SK-N-SH treated with all-trans-retinoic acid at 6 μM for 48 hours (cell line): Measurements from ENCODE around the gene CNTNAP2.

Source experiments
- ATAC-seq: fragments of 200-7000 bp; cut with Tn5 transposase; 3 replicates; pipeline ENCODE4 v1.9.1; 2020; ENCODE audit warnings: mild to moderate bottlenecking, moderate library complexity
- ARNTL ChIP-seq: fragments of 450-650 bp; formaldehyde crosslinking; IDR thresholded peaks from 2 replicates; pipeline ENCODE4 v1.5.0; 2020; ENCODE audit warnings: low read depth, mild to moderate bottlenecking, moderate library complexity, borderline replicate concordance
- BACH2 ChIP-seq: fragments of 250-450 bp; sonication (Bioruptor Pico); IDR thresholded peaks from 2 replicates; pipeline ENCODE4 v1.9.0; 2021; ENCODE audit warnings: mild to moderate bottlenecking, borderline replicate concordance
- CSDC2 ChIP-seq: fragments of 250-450 bp; sonication (Bioruptor Pico); IDR thresholded peaks from 2 replicates; pipeline ENCODE4 v1.5.0; 2020; ENCODE audit warnings: mild to moderate bottlenecking, moderate library complexity
- CSRNP3 ChIP-seq: fragments of 250-450 bp; sonication (Bioruptor Pico); IDR thresholded peaks from 2 replicates; pipeline ENCODE4 v1.5.1; 2021; ENCODE audit warnings: mild to moderate bottlenecking, moderate library complexity
- ESRRG ChIP-seq: fragments of 250-450 bp; sonication (Bioruptor Pico); IDR thresholded peaks from 2 replicates; pipeline ENCODE4 v1.6.1; 2021; ENCODE audit warnings: mild to moderate bottlenecking
- GLIS3 ChIP-seq: fragments of 250-450 bp; sonication (Bioruptor Pico); IDR thresholded peaks from 2 replicates; pipeline ENCODE4 v1.5.0; 2020; ENCODE audit warnings: mild to moderate bottlenecking, moderate library complexity
- ISL1 ChIP-seq: fragments of 250-450 bp; sonication (Bioruptor Pico); IDR thresholded peaks from 2 replicates; pipeline ENCODE4 v2.1.2; 2022; ENCODE audit warnings: mild to moderate bottlenecking, moderate library complexity
- OSR1 ChIP-seq: fragments of 250-450 bp; sonication (Bioruptor Pico); IDR thresholded peaks from 2 replicates; pipeline ENCODE4 v1.8.0; 2022; ENCODE audit warnings: moderate library complexity, mild to moderate bottlenecking, inconsistent platforms
- POU6F1 ChIP-seq: fragments of 250-450 bp; sonication (Bioruptor Pico); IDR thresholded peaks from 2 replicates; pipeline ENCODE4 v1.8.0; 2021; ENCODE audit warnings: low read depth, mild to moderate bottlenecking, moderate library complexity, borderline replicate concordance
- PPARA ChIP-seq: fragments of 250-450 bp; sonication (Bioruptor Pico); IDR thresholded peaks from 2 replicates; pipeline ENCODE4 v1.5.0; 2020; ENCODE audit warnings: mild to moderate bottlenecking, borderline replicate concordance
- RARB ChIP-seq: fragments of 250-450 bp; sonication (Bioruptor Pico); IDR thresholded peaks from 2 replicates; pipeline ENCODE4 v1.8.0; 2021; ENCODE audit warnings: mild to moderate bottlenecking, moderate library complexity
- SNAI2 ChIP-seq: fragments of 250-450 bp; sonication (Bioruptor Pico); IDR thresholded peaks from 2 replicates; pipeline ENCODE4 v1.5.0; 2020; ENCODE audit warnings: mild to moderate bottlenecking, moderate library complexity
- TCF4 ChIP-seq: fragments of 250-450 bp; sonication (Bioruptor Pico); IDR thresholded peaks from 2 replicates; pipeline ENCODE4 v1.8.0; 2021; ENCODE audit warnings: mild to moderate bottlenecking, moderate library complexity, borderline replicate concordance
- TOX ChIP-seq: fragments of 250-450 bp; sonication (Bioruptor Pico); IDR thresholded peaks from 2 replicates; pipeline ENCODE4 v1.8.0; 2021; ENCODE audit warnings: mild to moderate bottlenecking, moderate library complexity, borderline replicate concordance
- ZC3H10 ChIP-seq: fragments of 250-450 bp; sonication (Bioruptor Pico); IDR thresholded peaks from 2 replicates; pipeline ENCODE4 v1.5.1; 2021; ENCODE audit warnings: mild to moderate bottlenecking, moderate library complexity
- ZFP3 ChIP-seq: fragments of 250-450 bp; sonication (Bioruptor Pico); IDR thresholded peaks from 2 replicates; pipeline ENCODE4 v1.5.0; 2020; ENCODE audit warnings: mild to moderate bottlenecking, moderate library complexity
- ZFP30 ChIP-seq: fragments of 450-650 bp; formaldehyde crosslinking; IDR thresholded peaks from 2 replicates; pipeline ENCODE4 v1.5.0; 2022; ENCODE audit warnings: mild to moderate bottlenecking, moderate library complexity
- ZNF565 ChIP-seq: fragments of 450-650 bp; formaldehyde crosslinking; conservative IDR thresholded peaks from 2 replicates; pipeline ENCODE4 v1.5.0; 2020; ENCODE audit warnings: low read depth, mild to moderate bottlenecking, moderate library complexity
- ZNF70 ChIP-seq: fragments of 450-650 bp; formaldehyde crosslinking; IDR thresholded peaks from 2 replicates; pipeline ENCODE4 v1.5.0; 2020; ENCODE audit warnings: mild to moderate bottlenecking, moderate library complexity
- ZNF8 ChIP-seq: fragments of 450-650 bp; formaldehyde crosslinking; IDR thresholded peaks from 2 replicates; pipeline ENCODE4 v1.5.0; 2020; ENCODE audit warnings: mild to moderate bottlenecking, moderate library complexity
- TF ChIP-seq, protein P1 (sequence below): fragments of 250-450 bp; sonication (Bioruptor Pico); IDR thresholded peaks from 2 replicates; pipeline ENCODE4 v1.5.1; 2020; ENCODE audit warnings: low read depth, mild to moderate bottlenecking, moderate library complexity
- TF ChIP-seq, protein P2 (sequence below): fragments of 250-450 bp; sonication (Bioruptor Pico); IDR thresholded peaks from 2 replicates; pipeline ENCODE4 v1.8.0; 2020; ENCODE audit warnings: mild to moderate bottlenecking, moderate library complexity, borderline replicate concordance

The CNTNAP2 gene

DNA sequence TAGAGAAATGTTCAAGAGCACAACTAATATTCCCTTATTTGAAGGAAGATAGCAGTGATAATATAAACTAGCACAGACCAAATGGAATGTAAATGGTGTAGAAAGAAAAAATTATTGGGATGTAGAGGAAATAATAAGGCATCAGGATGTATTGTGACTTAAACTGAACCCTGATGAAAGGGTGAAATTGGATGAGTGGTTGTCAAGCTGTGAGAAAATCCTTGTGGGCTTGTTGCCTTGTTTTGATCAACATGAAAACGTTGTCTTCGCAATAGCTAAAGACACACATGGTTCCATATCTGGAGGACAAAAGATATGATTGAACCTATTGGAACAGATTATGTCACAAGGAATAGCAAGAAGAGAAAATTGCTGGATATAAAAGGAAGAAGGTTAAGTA lies 40.3 kb upstream of the CNTNAP2 start:
- ATAC-seq, result no peak
- TF ChIP-seq OSR1 (CRISPR knock-in tag) (no peak), TCF4 (CRISPR knock-in tag) (no peak), POU6F1 (no peak), PPARA (no peak)

DNA sequence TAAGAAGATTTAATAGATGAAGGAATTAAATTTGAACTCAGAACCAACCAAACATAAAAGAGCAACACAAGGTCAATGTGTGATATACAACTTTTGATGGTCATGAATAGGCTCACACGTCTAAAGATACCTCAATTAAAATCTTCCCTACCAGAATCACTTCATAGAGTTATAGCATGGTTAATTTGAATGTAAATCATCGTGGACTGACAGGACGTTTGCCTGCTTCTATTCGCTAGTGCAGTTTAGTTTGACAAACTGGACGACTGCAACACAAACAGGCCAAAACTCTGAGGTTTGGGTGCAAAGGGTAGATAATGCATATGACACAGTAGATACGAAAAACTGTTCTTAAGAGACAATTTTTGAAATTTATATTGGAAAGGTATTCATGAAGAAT lies 32.5 kb upstream of the CNTNAP2 start:
- TF ChIP-seq ESRRG, result no peak
- no peak for TF ChIP-seq ZC3H10
- TF ChIP-seq, all 23 proteins: peak for 0
- ATAC-seq, result no peak

GRCh38 chr7:146090023-146090645 lies 26.5 kb upstream of the CNTNAP2 start:
- 0 out of 3 replicates have a peak, but pooled peaks have one; percentile 62 for ATAC-seq
- TF ChIP-seq ZFP3 (CRISPR knock-in tag), result no peak
- TF ChIP-seq CSRNP3 (CRISPR knock-in tag), result no peak
- no peak for TF ChIP-seq POU6F1
- no peak for TF ChIP-seq TOX (CRISPR knock-in tag)
- TF ChIP-seq, protein P1, sequence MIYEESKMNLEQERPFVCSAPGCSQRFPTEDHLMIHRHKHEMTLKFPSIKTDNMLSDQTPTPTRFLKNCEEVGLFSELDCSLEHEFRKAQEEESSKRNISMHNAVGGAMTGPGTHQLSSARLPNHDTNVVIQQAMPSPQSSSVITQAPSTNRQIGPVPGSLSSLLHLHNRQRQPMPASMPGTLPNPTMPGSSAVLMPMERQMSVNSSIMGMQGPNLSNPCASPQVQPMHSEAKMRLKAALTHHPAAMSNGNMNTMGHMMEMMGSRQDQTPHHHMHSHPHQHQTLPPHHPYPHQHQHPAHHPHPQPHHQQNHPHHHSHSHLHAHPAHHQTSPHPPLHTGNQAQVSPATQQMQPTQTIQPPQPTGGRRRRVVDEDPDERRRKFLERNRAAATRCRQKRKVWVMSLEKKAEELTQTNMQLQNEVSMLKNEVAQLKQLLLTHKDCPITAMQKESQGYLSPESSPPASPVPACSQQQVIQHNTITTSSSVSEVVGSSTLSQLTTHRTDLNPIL (CRISPR knock-in tag), result no peak
- TF ChIP-seq, protein P2, sequence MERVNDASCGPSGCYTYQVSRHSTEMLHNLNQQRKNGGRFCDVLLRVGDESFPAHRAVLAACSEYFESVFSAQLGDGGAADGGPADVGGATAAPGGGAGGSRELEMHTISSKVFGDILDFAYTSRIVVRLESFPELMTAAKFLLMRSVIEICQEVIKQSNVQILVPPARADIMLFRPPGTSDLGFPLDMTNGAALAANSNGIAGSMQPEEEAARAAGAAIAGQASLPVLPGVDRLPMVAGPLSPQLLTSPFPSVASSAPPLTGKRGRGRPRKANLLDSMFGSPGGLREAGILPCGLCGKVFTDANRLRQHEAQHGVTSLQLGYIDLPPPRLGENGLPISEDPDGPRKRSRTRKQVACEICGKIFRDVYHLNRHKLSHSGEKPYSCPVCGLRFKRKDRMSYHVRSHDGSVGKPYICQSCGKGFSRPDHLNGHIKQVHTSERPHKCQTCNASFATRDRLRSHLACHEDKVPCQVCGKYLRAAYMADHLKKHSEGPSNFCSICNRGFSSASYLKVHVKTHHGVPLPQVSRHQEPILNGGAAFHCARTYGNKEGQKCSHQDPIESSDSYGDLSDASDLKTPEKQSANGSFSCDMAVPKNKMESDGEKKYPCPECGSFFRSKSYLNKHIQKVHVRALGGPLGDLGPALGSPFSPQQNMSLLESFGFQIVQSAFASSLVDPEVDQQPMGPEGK (CRISPR knock-in tag), result no peak
- no peak for TF ChIP-seq TCF4 (CRISPR knock-in tag)
- no peak for TF ChIP-seq ZNF70 (CRISPR knock-in tag)
- no peak for TF ChIP-seq ZFP30 (CRISPR knock-in tag)
- no peak for TF ChIP-seq CSDC2
- TF ChIP-seq, all 23 proteins: peak for 0

- TF ChIP-seq ZNF70 (CRISPR knock-in tag) (no peak), GLIS3 (no peak), ZNF8 (CRISPR knock-in tag) (no peak), ARNTL (no peak), CSDC2 (no peak), CSRNP3 (CRISPR knock-in tag) (no peak), RARB (CRISPR knock-in tag) (no peak), SNAI2 (no peak), ZNF565 (CRISPR knock-in tag) (no peak), BACH2 (CRISPR knock-in tag) (no peak), TOX (CRISPR knock-in tag) (no peak), PPARA (no peak), ZC3H10 (no peak), POU6F1 (no peak), ISL1 (CRISPR knock-in tag) (no peak), OSR1 (CRISPR knock-in tag) (no peak)
- TF ChIP-seq, protein P2 (CRISPR knock-in tag), result no peak
Observed at GRCh38 chr7:146094356-146094755, 22.2 kb upstream of the CNTNAP2 start.

More at GRCh38 chr7:146094356-146094755, 22.2 kb upstream of the CNTNAP2 start:
- ATAC-seq, result no peak
